ENCODE measurements around the gene CFAP77. TPM values are rescaled to one million over a fixed set of nuclear protein-coding genes. Genes with fewer than 3 reads are reported as not detected.

Gene CFAP77
- total and polyA plus RNA-seq, 2 of the 4 experiments (the other 2 are of a cell fraction): not detected

GRCh38 chr9:132587592-132587955 lies 177.6 kb downstream of the CFAP77 start:
- no peak overlapping the region for H3K56ac ChIP-seq (ENCODE audit: extremely low read depth, insufficient read depth, low read length)
- H3K9ac ChIP-seq (ENCODE audit: low read depth, low read length): no peak overlapping the region
- H3K18ac ChIP-seq (ENCODE audit: low read depth, low read length): no peak overlapping the region
- peaks cover 53% of the 10 kb centered on the region for H4K20me1 ChIP-seq (ENCODE audit: insufficient read depth, low read length)
- no peak overlapping the region for H2BK5ac ChIP-seq (ENCODE audit: low read depth, low read length, poor library complexity, severe bottlenecking)
- H3K27ac ChIP-seq (ENCODE audit: insufficient read depth, low read length): no peak overlapping the region
- H2BK20ac ChIP-seq (ENCODE audit: low read depth, low read length): no peak overlapping the region
- no peaks in the 10 kb centered on the region; the same call in 1 of the 2 replicates for H3K4me1 ChIP-seq (ENCODE audit: control insufficient read depth, insufficient read depth, low read length)
- H4K8ac ChIP-seq (ENCODE audit: low read depth in 2 of 2, low read length in 2 of 2): no peak overlapping the region
- no peak overlapping the region for H4K5ac ChIP-seq (ENCODE audit: low read depth, low read length)
- ATAC-seq (ENCODE audit: low read depth) (no peak), DNase-seq (no peak)
- H3K14ac ChIP-seq (replicated peaks; ENCODE audit: low read depth, low read length): no peak overlapping the region
- H2AFZ ChIP-seq (replicated peaks; ENCODE audit: low read length, poor library complexity): no peak overlapping the region
- peaks cover 94% of the 10 kb centered on the region for H3K27me3 ChIP-seq (ENCODE audit: control insufficient read depth, insufficient read depth, low read length)
- dilution Hi-C loops (cut with HindIII; ENCODE audit: low sequenced_read_pairs, unreplicated experiment): no loop called here
- no peak overlapping the region for H4K91ac ChIP-seq (ENCODE audit: insufficient read depth, low read depth, low read length)
- H2BK15ac ChIP-seq (ENCODE audit: low read depth, low read length): no peak overlapping the region
- H3K4me3 ChIP-seq (ENCODE audit: insufficient read depth, low read depth, low read length): no peak overlapping the region
- H3K9me3 ChIP-seq (ENCODE audit: control insufficient read depth, insufficient read depth, low read length): peaks cover 2% of the 10 kb centered on the region
- no peak overlapping the region for H2BK120ac ChIP-seq (ENCODE audit: low read depth, low read length)
- no peaks in the 10 kb centered on the region for H3K36me3 ChIP-seq (ENCODE audit: control insufficient read depth, insufficient read depth, low read length)
- intact Hi-C loops (cut with micrococcal nuclease): no loop called here
- no peak overlapping the region for H2AK5ac ChIP-seq (ENCODE audit: low read depth, low read length)
- 27% methylated on average over 2 of the region's 6 CpGs; no CpG with 5 or more reads in 1 of the 2 experiments for WGBS, 2 experiments (ENCODE audit: extremely low coverage in 2 of 2, insufficient read length in 1 of 2)
- ChIA-PET CTCF (no interaction called here), POLR2A (ENCODE audit: unreplicated experiment) (no interaction called here)
- H2AK9ac ChIP-seq (replicated peaks; ENCODE audit: low read depth, low read length, poor library complexity): no peak overlapping the region
- no peak overlapping the region for H3K4ac ChIP-seq (ENCODE audit: low read depth, low read length)
- no peaks in the 10 kb centered on the region; the same call in 1 of the 2 replicates for H3K9me1 ChIP-seq (ENCODE audit: insufficient read depth, low read length)
- no TSS peak for BruUV-seq (replicated peaks)
- no peaks in the 10 kb centered on the region for H3K79me1 ChIP-seq (ENCODE audit: low read depth in 1 of 2, low read length in 2 of 2)
- TF ChIP-seq CEBPB (IDR thresholded peaks at IDR 0.05; ENCODE audit: low read depth, low read length) (no peak), RFX5 (IDR thresholded peaks at IDR 0.05; ENCODE audit: low read depth, low read length) (no peak), RAD21 (IDR thresholded peaks at IDR 0.05; ENCODE audit: low read length) (no peak), NFE2L2 (IDR thresholded peaks at IDR 0.05; ENCODE audit: low read depth, low read length) (no peak), ELK1 (IDR thresholded peaks at IDR 0.05; ENCODE audit: borderline replicate concordance, low read depth, low read length) (no peak), FOS (IDR thresholded peaks at IDR 0.05; ENCODE audit: low read depth, low read length) (no peak), SMC3 (IDR thresholded peaks at IDR 0.05; ENCODE audit: low read depth, low read length) (no peak), MAZ (IDR thresholded peaks at IDR 0.05; ENCODE audit: borderline replicate concordance, low read depth, low read length) (no peak)
- TF ChIP-seq, protein P1, sequence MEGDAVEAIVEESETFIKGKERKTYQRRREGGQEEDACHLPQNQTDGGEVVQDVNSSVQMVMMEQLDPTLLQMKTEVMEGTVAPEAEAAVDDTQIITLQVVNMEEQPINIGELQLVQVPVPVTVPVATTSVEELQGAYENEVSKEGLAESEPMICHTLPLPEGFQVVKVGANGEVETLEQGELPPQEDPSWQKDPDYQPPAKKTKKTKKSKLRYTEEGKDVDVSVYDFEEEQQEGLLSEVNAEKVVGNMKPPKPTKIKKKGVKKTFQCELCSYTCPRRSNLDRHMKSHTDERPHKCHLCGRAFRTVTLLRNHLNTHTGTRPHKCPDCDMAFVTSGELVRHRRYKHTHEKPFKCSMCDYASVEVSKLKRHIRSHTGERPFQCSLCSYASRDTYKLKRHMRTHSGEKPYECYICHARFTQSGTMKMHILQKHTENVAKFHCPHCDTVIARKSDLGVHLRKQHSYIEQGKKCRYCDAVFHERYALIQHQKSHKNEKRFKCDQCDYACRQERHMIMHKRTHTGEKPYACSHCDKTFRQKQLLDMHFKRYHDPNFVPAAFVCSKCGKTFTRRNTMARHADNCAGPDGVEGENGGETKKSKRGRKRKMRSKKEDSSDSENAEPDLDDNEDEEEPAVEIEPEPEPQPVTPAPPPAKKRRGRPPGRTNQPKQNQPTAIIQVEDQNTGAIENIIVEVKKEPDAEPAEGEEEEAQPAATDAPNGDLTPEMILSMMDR (conservative IDR thresholded peaks at IDR 0.05; ENCODE audit: low read depth, low read length): no peak
- TF ChIP-seq, protein P2, sequence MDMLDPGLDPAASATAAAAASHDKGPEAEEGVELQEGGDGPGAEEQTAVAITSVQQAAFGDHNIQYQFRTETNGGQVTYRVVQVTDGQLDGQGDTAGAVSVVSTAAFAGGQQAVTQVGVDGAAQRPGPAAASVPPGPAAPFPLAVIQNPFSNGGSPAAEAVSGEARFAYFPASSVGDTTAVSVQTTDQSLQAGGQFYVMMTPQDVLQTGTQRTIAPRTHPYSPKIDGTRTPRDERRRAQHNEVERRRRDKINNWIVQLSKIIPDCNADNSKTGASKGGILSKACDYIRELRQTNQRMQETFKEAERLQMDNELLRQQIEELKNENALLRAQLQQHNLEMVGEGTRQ (IDR thresholded peaks at IDR 0.05; ENCODE audit: low read depth, low read length): no peak
- in situ Hi-C loops (cut with MboI; ENCODE audit: low sequenced_read_pairs): no loop called here
- peak overlapping the region; percentile 7; the same call in 1 of the 2 replicates for H3K23ac ChIP-seq (ENCODE audit: low read depth, low read length)
- H3K4me2 ChIP-seq (ENCODE audit: low read depth, low read length): no peak overlapping the region
